GM19023 (cell line): ENCODE results near the gene DOC2B.
"Not testable (repeated sequence)": the region's sequence is repeated elsewhere in the genome, so short reads cannot be mapped to it uniquely, and the experiment has no call there.

Experiments used
- ATAC-seq: cut with Tn5 transposase; IDR thresholded peaks from one replicate; pipeline ENCODE4 v1.9.1; 2021; ENCODE audit warnings: mild to moderate bottlenecking, moderate library complexity; ENCODE audit not compliant: unreplicated experiment

DOC2B gene

GRCh38 chr17:181245-182049, at the start of gene DOC2B:
Gene DOC2B (minus strand): TSS chr17:181650. CDS start chr17:181479, 171 bp downstream.
- no peak for ATAC-seq

GRCh38 chr17:230395-230770, 48.9 kb upstream of the DOC2B start:
- ATAC-seq, result no peak

GRCh38 chr17:229709-230394, 48.4 kb upstream of the DOC2B start:
- ATAC-seq, result no peak

- no peak for ATAC-seq
Observed at GRCh38 chr17:228951-229708, 47.7 kb upstream of the DOC2B start.

DNA sequence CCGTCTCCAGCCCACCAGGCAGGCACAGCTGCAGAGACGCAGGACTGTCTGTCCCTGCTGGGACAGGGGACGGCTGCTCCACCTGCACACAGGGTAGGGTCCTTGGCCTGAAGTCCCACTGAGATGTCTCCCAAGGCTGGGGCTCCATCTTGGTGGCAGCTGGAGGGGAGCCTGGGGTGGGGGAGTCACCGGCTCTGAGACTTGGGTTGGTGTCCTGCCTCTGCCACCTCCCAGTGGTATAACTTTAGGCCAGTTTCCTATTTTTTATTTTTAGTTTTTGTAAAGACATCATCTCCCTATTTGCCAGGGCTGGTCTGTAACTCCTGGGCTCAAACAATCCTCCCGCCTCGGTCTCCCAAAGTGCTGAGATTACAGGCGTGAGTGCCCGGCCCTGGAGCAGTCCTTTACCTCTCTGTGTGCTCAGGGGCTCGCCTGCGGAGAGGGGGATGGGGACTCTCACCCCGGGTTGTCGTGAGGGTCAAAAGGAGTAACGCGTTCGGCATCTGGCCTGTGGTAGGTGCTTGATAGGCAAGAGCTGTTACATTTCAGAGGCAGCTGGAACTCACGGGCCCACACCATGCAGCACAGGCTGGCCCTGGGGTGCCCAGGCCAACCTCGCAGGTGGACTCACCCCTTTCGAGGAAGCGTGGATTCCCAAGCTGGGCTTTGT, 46.6 kb upstream of the DOC2B start:
- ATAC-seq, result no peak

DNA sequence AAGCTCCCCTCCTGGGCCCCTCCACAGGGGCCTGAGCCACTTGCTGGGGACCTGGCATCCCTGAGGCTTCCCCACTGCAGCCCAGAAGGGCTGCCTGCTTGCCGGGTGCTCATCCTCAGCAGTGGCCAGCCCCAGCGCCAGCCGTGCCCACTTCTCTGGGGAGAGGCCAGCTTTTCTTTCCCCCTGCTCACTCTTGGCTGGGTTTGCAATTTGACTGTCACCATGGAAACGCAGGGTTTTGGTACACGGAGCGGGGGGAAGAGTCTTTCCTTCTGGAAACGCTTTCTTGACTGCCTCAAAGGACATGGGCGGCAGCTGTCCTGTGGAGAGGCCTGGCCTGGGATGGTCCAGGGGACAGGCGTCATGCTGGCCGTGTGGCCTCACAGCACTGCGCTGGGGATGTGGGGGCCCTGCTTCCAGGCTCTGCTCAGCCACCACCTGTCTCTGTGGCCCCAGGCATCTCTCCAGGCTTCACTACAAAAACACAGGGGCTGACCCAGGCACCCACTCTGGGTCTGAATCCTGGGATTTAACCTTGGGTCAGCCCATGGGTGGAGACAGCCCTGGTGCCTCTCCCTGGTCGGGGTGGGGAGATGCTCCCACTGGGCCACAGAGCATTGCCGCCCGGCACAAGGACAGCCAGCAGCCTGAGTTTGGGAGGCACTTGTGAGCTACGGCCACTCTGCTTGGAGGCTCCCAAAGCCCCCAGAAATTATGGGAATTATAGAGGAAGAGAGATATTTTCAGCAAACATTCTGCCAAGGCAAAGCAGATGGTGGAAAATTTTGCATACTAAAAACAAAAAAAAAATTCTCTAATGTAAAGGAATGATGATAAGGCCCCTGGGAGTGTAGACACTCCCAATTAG, 45.9 kb upstream of the DOC2B start:
- ATAC-seq, result no peak

DNA sequence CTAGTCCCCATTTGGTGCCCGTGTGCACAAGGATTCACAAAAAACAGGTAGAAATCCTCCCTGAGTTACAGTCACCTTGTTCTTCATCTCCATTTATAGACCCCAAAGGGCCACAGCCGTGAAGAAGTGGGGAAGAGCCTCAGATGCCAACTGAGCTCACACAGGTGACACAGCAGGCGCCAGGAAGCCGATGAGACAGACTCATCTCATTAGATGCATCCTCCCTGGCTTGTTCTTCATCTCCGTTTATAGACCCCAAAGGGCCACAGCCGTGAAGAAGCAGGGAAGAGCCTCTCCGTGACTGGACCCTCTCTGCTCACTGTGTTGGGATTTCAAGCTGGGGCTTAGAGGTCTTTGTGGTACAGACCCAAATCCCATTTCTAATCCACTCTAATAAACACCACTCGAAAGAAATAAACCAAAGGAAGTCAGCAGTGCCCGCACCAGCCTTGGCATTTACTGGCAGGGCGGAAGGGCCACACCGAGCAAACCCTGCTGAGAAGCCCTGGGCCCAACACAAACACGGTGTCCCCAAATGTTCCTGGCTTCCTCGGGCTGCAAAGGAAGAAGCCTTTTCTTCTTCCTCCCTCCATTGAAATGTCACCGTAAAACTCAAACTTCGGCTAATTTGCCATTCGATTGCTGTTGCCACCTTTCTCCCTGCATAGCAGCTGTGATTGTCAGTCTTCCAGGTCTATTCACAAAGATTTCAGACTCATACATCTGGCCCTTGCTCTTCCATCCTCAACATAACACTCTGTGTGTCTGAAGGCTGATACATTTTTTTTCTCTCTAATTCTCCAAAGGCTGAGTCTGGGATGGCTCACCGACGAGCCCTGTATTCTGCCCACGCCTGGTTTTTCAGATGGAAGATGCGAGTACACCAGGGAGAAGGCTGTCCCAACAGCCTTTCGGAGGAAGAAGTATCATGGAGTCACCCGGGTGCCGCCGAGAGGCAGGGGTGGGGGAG, 44.9 kb upstream of the DOC2B start:
- no peak for ATAC-seq

DNA sequence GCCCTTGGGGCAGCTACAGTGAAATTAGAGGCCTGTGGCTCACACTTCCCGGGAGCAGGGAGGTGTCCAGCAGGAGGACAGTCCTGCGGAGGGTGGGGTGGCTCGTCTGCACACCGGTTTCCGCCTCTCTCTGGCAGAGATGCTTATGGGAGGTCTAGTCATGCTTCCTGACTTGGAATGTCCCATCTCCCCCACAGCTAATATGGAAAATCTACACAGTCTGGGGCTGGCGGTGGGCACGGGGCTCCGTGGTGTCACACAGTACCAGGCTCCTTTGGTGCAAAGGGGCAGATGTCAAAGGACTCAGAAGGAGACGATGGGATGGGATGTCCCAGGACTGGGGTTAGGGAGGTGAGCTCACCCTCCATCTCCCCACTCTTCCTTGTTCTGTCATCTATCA, 44.1 kb upstream of the DOC2B start:
- no peak for ATAC-seq

- not testable (repeated sequence) for ATAC-seq
Observed at GRCh38 chr17:224576-224975, 43.1 kb upstream of the DOC2B start.

GRCh38 chr17:223723-224471, 42.4 kb upstream of the DOC2B start:
- no peak for ATAC-seq

DNA sequence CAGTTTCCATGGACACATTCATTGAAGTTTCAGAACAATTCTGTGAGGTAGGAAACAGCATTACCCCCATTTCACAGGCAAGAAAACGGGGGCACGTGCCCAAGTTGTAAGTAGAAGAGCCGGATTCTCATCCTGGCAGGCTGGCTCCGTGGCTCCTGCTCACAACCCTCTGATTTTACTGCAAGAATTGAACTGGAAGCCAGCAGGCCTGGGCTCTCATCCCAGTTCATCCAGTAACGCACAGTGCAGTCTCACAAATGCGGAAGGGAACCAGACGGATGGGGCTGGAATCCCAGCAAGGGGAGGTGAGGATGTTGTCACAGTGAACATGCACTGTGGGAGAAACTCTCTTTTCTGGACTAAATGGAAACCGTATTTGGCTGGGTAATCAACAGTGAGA, 40.7 kb upstream of the DOC2B start:
- no peak for ATAC-seq

- ATAC-seq, result no peak
Observed at GRCh38 chr17:219696-220095, 38.2 kb upstream of the DOC2B start.

- ATAC-seq, result no peak
Observed at GRCh38 chr17:218432-219110, 37.1 kb upstream of the DOC2B start.

DNA sequence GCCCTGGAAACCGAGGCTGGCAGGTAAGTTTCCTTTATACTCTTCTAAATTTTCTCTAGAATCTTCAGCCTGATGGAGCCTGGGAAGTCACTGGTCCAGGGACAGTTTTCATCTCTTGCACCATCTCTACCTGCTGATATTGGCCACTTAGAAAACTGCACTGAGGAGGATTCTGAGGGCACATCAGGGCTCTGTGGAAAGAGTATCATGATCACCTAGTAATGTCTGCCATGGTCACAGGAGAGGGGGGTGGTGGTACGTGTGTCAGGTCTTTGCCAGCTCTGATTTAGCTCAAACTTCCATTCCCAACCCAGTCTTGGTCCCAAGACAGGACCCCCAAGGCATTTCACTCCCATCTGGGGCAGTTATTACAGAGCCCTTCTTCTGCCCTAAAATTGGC, 35.2 kb upstream of the DOC2B start:
- no peak for ATAC-seq

DNA sequence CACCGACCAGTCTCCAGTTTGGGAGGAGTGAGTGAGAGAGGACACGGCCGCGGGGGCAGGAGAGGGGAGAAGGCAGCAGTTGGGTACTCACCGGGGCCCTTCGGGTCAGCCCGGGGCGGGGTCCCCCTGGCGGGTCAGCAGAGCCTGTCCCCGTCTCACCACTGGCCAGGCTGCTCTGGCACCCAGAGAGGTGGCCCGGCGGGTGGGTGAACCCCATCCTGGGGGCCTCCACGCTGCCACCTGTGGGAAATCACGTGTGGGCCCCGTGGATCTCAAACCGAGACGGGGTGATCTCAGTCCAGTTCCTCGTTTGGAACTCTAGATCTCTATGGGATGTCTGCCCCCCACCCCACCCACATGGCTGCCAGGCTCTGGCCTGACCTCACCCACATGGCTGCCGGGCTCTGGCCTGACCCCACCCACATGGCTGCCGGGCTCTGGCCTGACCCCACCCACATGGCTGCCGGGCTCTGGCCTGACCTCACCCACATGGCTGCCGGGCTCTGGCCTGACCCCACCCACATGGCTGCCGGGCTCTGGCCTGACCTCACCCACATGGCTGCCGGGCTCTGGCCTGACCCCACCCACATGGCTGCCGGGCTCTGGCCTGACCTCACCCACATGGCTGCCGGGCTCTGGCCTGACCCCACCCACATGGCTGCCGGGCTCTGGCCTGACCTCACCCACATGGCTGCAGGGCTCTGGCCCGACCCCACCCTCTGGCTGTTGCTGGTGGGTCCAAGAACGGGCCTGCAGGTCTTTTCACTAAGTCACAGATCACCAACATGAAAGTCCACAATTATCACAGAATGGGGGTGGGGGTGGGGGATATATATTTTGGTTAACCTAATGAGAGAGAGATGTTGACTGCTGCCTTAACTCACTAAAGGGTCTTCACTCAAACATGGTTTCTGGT, 34.4 kb upstream of the DOC2B start:
- ATAC-seq, result not testable (repeated sequence)

DNA sequence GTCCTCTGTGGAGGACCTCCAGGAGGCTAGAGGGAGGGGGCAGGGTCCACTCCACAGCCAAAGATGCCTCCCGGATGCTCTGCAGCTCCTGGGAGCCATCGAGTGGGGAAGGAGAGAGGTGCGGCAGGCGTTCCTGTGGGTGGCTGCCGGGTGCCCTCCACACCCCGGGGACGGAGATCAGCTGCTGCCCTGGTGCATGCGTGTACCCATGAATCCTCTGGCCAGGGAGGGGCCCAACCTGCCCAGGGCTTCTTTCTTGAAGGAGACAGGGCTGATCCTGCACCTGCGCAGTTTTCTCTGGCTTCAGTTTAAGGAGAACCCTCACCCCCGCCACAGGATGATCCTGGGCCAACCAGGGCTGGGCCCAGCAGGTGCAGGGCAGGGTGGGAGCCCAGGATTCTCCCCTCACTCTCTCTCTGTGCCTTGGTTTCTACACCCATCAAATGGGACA, 33.5 kb upstream of the DOC2B start:
- ATAC-seq, result no peak
